Stomach (tissue), 9 donors: ENCODE measurements around the gene SPON2. TPM values are rescaled to one million over a fixed set of nuclear protein-coding genes. Genes with fewer than 3 reads are reported as not detected.

Source experiments
- DNase-seq, 2 donors: peaks; one replicate each; pipeline versions ENCODE4 v3.0.0 to v3.0.0-alpha.2; 2013 to 2019
- H3K27ac ChIP-seq, 5 donors: fragments of 200-600 bp in 4 of 5; sonication (generic) in 4 of 5; one replicate each; pipeline ENCODE4 v1.5.1; 2013 to 2019; ENCODE audit warnings: mild to moderate bottlenecking in 1 of 5, moderate library complexity in 1 of 5
- H3K27me3 ChIP-seq, 3 donors: fragments of 200-600 bp; sonication (generic); one replicate each; pipeline ENCODE4 v1.5.1; 2017 to 2019; ENCODE audit warnings: mixed run types in 1 of 3
- H3K36me3 ChIP-seq, 4 donors: fragments of 200-600 bp; sonication (generic); 1 replicate in 3 of 4; 2 replicates in 1 of 4; pipeline ENCODE4 v1.5.1; 2016 to 2019
- H3K4me1 ChIP-seq, 4 donors: fragments of 200-600 bp; sonication (generic); one replicate each; pipeline ENCODE4 v1.5.1; 2016 to 2019
- H3K4me3 ChIP-seq, 4 donors: fragments of 200-600 bp; sonication (generic) in 3 of 4; one replicate each; pipeline ENCODE4 v1.5.1; 2016 to 2019; ENCODE audit warnings: mild to moderate bottlenecking in 1 of 4
- H3K9me3 ChIP-seq, 4 donors: fragments of 200-600 bp; sonication (generic); one replicate each; pipeline ENCODE4 v1.5.1; 2016 to 2019
- CTCF ChIP-seq, 7 experiments: fragments of 450-650 bp in 4 of 7; fragments of 200-600 bp in 3 of 7; sonication (generic) in 3 of 7; IDR thresholded peaks; one replicate each; pipeline ENCODE4 v1.5.1; 2016 to 2019; ENCODE audit warnings: antibody characterized with exemption in 7 of 7, control low read depth in 2 of 7, mild to moderate bottlenecking in 1 of 7
- EP300 ChIP-seq: sonication (generic); formaldehyde crosslinking; IDR thresholded peaks from one replicate; pipeline ENCODE4 v1.6.1; 2017; ENCODE audit warnings: antibody characterized with exemption
- POLR2A ChIP-seq, 4 donors: fragments of 450-650 bp; IDR thresholded peaks; one replicate each; pipeline ENCODE4 v1.6.1; 2016; ENCODE audit warnings: antibody characterized with exemption in 4 of 4, control low read depth in 2 of 4, mild to moderate bottlenecking in 1 of 4, moderate library complexity in 1 of 4
- POLR2AphosphoS5 ChIP-seq, 3 donors: sonication (generic); formaldehyde crosslinking; IDR thresholded peaks; one replicate each; pipeline ENCODE4 v1.6.1; 2016; ENCODE audit warnings: antibody characterized with exemption in 3 of 3
- WGBS, 5 donors: extraction: QIAGEN DNeasy Blood & Tissue Kit in 3 of 5; methylation state at CpG; one replicate each; pipeline versions ENCODE4 v1.1.5 to v1.1.7; 2013 to 2018; 5-methylcytosine and 5-hydroxymethylcytosine counted together
- intact Hi-C: fragments of 100-400 bp; cut with DNase I; formaldehyde crosslinking; loops from one replicate; pipeline ENCODE4 v1.15.1; 2023; ENCODE audit warnings: low total_unique reads
- polyA plus RNA-seq, 3 donors: library from polyadenylated mRNA; stranded (reverse); fragments of 200-250 nt; gene quantifications; one replicate each; pipeline ENCODE4 v1.2.3, GENCODE V29; 2013
- total RNA-seq, 5 donors: library from RNA; depleted of rRNA; stranded (reverse); fragments of >200 nt; gene quantifications; one replicate each; pipeline versions ENCODE4 v1.1.0 to v1.2.3, GENCODE V29; 2014 to 2016
- donor health status: healthy with polysubstance abuse.
- donor health status: Bipolar disorder and iron deficiency.
- donor health status: healthy.

SPON2 gene
- total and polyA plus RNA-seq, 8 donors, result 12.8 to 224 (median 47.6) TPM

- Histone ChIP-seq H3K9me3 (no peaks in the 10 kb centered on the region), H3K4me3 (no peak overlapping the region), H3K27ac (no peak overlapping the region), H3K27me3 (peaks cover 0 to 6% (median 0%) of the 10 kb centered on the region in 3 donors), H3K4me1 (peaks cover 10 to 26% (median 17%) of the 10 kb centered on the region in 4 donors), H3K36me3 (no peaks in the 10 kb centered on the region)
- intact Hi-C loops, result no loop called here
- DNase-seq, result no peak
- 85 to 91% (median 86%) methylated on average over 4 of the region's 4 CpGs for whole genome bisulfite sequencing, 5 donors
- TF ChIP-seq POLR2A (IDR thresholded peaks at IDR 0.05) (no peak), POLR2AphosphoS5 (IDR thresholded peaks at IDR 0.05) (no peak), EP300 (no peak), CTCF (IDR thresholded peaks at IDR 0.05) (no peak)
These were observed 8.3 kb downstream of the SPON2 start for GRCh38 chr4:1164040-1164439.

GRCh38 chr4:1160351-1160750, 12.0 kb downstream of the SPON2 start:
- no peaks in the 10 kb centered on the region for H3K27me3 ChIP-seq
- no peak for TF ChIP-seq POLR2A (IDR thresholded peaks at IDR 0.05)
- TF ChIP-seq POLR2AphosphoS5 (IDR thresholded peaks at IDR 0.05), result no peak
- no peak for TF ChIP-seq EP300
- no peak for TF ChIP-seq CTCF (IDR thresholded peaks at IDR 0.05)
- intact Hi-C loops, result no loop called here
- no peaks in the 10 kb centered on the region for H3K36me3 ChIP-seq
- H3K9me3 ChIP-seq, result peaks cover 0 to 16% (median 12%) of the 10 kb centered on the region in 4 donors
- DNase-seq, result no peak
- no peak overlapping the region for H3K4me3 ChIP-seq
- 71 to 85% (median 80%) methylated on average over 1 of the region's 1 CpG for WGBS, 5 donors
- H3K27ac ChIP-seq, result no peak overlapping the region
- H3K4me1 ChIP-seq, result peaks cover 0 to 6% (median 1%) of the 10 kb centered on the region in 4 donors

- Histone ChIP-seq H3K9me3 (peaks cover 0 to 16% (median 12%) of the 10 kb centered on the region in 4 donors), H3K4me1 (peaks cover 5 to 31% (median 22%) of the 10 kb centered on the region in 4 donors), H3K4me3 (no peak overlapping the region), H3K27ac (no peak overlapping the region), H3K36me3 (no peaks in the 10 kb centered on the region), H3K27me3 (peaks cover 0 to 7% (median 0%) of the 10 kb centered on the region in 3 donors)
- WGBS, 5 donors, result 84 to 97% (median 93%) methylated on average over 8 of the region's 8 CpGs
- TF ChIP-seq EP300 (no peak), POLR2AphosphoS5 (IDR thresholded peaks at IDR 0.05) (no peak), CTCF (IDR thresholded peaks at IDR 0.05) (no peak), POLR2A (IDR thresholded peaks at IDR 0.05) (no peak)
- DNase-seq, result no peak
- intact Hi-C loops, result no loop called here
These were observed 16.3 kb downstream of the SPON2 start for GRCh38 chr4:1156069-1156468.

DNA sequence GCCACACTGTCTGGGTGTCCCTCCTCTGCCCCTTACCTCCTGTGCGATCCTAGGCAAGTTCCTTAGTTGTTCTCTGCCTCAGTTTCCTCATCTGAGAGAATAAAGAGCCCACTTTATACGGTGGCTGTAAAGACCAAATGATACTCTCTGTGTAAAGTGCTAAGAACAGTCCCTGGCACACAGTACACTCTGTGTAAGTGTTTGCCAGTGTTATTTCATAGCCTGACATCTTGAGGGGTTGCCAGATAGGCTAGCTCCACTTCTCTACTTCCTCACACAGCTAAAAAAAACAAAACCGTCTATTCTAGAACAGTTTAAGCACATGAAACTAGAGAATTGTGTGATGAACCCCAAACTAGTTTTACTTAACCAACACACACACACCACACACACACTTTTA, 17.1 kb downstream of the SPON2 start:
- H3K27me3 ChIP-seq, result peaks cover 0 to 7% (median 0%) of the 10 kb centered on the region in 3 donors
- peaks cover 0 to 16% (median 12%) of the 10 kb centered on the region in 4 donors for H3K9me3 ChIP-seq
- no peaks in the 10 kb centered on the region for H3K36me3 ChIP-seq
- WGBS, 5 donors, result 42 to 70% (median 46%) methylated on average over 3 of the region's 3 CpGs
- intact Hi-C loops, result no loop called here
- no peak overlapping the region for H3K4me3 ChIP-seq
- peaks cover 5 to 31% (median 22%) of the 10 kb centered on the region in 4 donors for H3K4me1 ChIP-seq
- TF ChIP-seq CTCF (IDR thresholded peaks at IDR 0.05) (no peak), POLR2AphosphoS5 (IDR thresholded peaks at IDR 0.05) (no peak), EP300 (no peak), POLR2A (IDR thresholded peaks at IDR 0.05) (no peak)
- H3K27ac ChIP-seq, result peak overlapping the region in 2 of 5 donors; percentile 35 to 55
- DNase-seq, result no peak
